Caco-2 (cell line): ENCODE results near the gene PARM1. TPM values are rescaled to one million over a fixed set of nuclear protein-coding genes. Genes with fewer than 3 reads are reported as not detected.

Experiments
- BruUV-seq: library from RNA; stranded (reverse); fragments of 400-500 nt; replicated peaks from 2 replicates; lab custom pipeline; 2021; lab: Mats Ljungman, UMichigan
- CTCF ChIA-PET: fragments of 300-600 bp; sonication (Branson Sonifier 250); formaldehyde crosslinking; loops from one replicate; lab custom pipeline; 2022; ENCODE audit warnings: antibody characterized with exemption; lab: Charles Lee
- POLR2A ChIA-PET: fragments of 300-600 bp; sonication (Branson Sonifier 250); formaldehyde crosslinking; loops from one replicate; lab custom pipeline; 2022; ENCODE audit warnings: antibody characterized with exemption; lab: Charles Lee
- DNase-seq, 2 experiments: peaks; one replicate each; pipeline versions ENCODE4 v3.0.0 to v3.0.0-alpha.2; 2020 to 2022
- H3K27me3 ChIP-seq: replicated peaks from 2 replicates; pipeline ENCODE4 v1.6.0; 2011; ENCODE audit warnings: low read length; ENCODE audit not compliant: control insufficient read depth, insufficient read depth
- H3K36me3 ChIP-seq: 2 replicates; pipeline ENCODE4 v1.5.1; 2011; ENCODE audit warnings: low read length; ENCODE audit not compliant: control insufficient read depth, insufficient read depth
- H3K4me1 ChIP-seq: fragments of 250-450 bp; sonication (Bioruptor Pico); 2 replicates; pipeline ENCODE4 v1.5.1; 2020; ENCODE audit warnings: mild to moderate bottlenecking
- H3K4me3 ChIP-seq: 2 replicates; pipeline ENCODE4 v1.5.1; 2011; ENCODE audit warnings: low read depth, mild to moderate bottlenecking, control low read depth, low read length
- H3K9me3 ChIP-seq: fragments of 250-450 bp; sonication (Bioruptor Pico); 2 replicates; pipeline ENCODE4 v1.5.1; 2020; ENCODE audit warnings: mild to moderate bottlenecking, moderate library complexity
- H3K27ac Mint-ChIP-seq: one replicate; pipeline ENCODE4 v1.8.0; 2022; ENCODE audit warnings: mixed read lengths; ENCODE audit not compliant: unreplicated experiment
- H3K27me3 Mint-ChIP-seq: one replicate; pipeline ENCODE4 v1.8.0; 2022; ENCODE audit warnings: mixed read lengths; ENCODE audit not compliant: insufficient read depth, unreplicated experiment
- H3K36me3 Mint-ChIP-seq: one replicate; pipeline ENCODE4 v1.8.0; 2022; ENCODE audit warnings: mild to moderate bottlenecking, mixed read lengths; ENCODE audit not compliant: insufficient read depth, unreplicated experiment
- H3K4me1 Mint-ChIP-seq: one replicate; pipeline ENCODE4 v1.8.0; 2022; ENCODE audit warnings: low read depth, mixed read lengths; ENCODE audit not compliant: unreplicated experiment
- H3K4me3 Mint-ChIP-seq: one replicate; pipeline ENCODE4 v1.8.0; 2022; ENCODE audit warnings: mild to moderate bottlenecking, moderate library complexity, mixed read lengths; ENCODE audit not compliant: unreplicated experiment
- H3K9me3 Mint-ChIP-seq: one replicate; pipeline ENCODE4 v1.8.0; 2022; ENCODE audit warnings: mixed read lengths; ENCODE audit not compliant: unreplicated experiment
- CTCF ChIP-seq, 2 experiments: fragments of 200-600 bp in 1 of 2; IDR thresholded peaks; 1 replicate in 1 of 2; 2 replicates in 1 of 2; pipeline versions ENCODE4 v1.5.1 to v1.8.0; 2011 to 2022; ENCODE audit warnings: antibody characterized with exemption in 1 of 2, control low read depth in 1 of 2, inconsistent platforms in 1 of 2, low read depth in 1 of 2, low read length in 1 of 2, mild to moderate bottlenecking in 1 of 2, moderate library complexity in 1 of 2; ENCODE audit not compliant: insufficient read depth in 1 of 2, severe bottlenecking in 1 of 2, unreplicated experiment in 1 of 2
- intact Hi-C: fragments of 100-400 bp; cut with micrococcal nuclease; formaldehyde crosslinking; loops from one replicate; pipeline ENCODE4 v1.10.0; 2022; ENCODE audit not compliant: unreplicated experiment
- total RNA-seq: library from RNA; stranded (reverse); gene quantifications from 2 replicates; pipeline ENCODE4 v1.2.3, GENCODE V29; 2022

Gene PARM1
- total RNA-seq, 1 experiment from 2014 or later = 1.7 TPM

- no peaks in the 10 kb centered on the region for H3K36me3 Mint-ChIP-seq
Observed at GRCh38 chr4:75053352-75053751, 120.4 kb downstream of the PARM1 start.

GRCh38 chr4:75054078-75054477 lies 121.2 kb downstream of the PARM1 start:
- ChIA-PET POLR2A (no interaction called here), CTCF (no interaction called here)
- no peak for TF ChIP-seq CTCF (IDR thresholded peaks at IDR 0.05; ENCODE audit: insufficient read depth in 1 of 2, low read depth in 1 of 2, low read length in 1 of 2, severe bottlenecking in 1 of 2, unreplicated experiment in 1 of 2)
- no peaks in the 10 kb centered on the region for H3K4me1 ChIP-seq
- Mint-ChIP-seq H3K27ac (no peak overlapping the region), H3K36me3 (no peaks in the 10 kb centered on the region), H3K4me3 (no peak overlapping the region), H3K9me3 (no peaks in the 10 kb centered on the region), H3K4me1 (no peaks in the 10 kb centered on the region), H3K27me3 (peaks cover 5% of the 10 kb centered on the region)
- H3K27me3 ChIP-seq = no peaks in the 10 kb centered on the region
- no peak for DNase-seq
- no peaks in the 10 kb centered on the region for H3K36me3 ChIP-seq
- no peaks in the 10 kb centered on the region for H3K9me3 ChIP-seq
- no peak overlapping the region for H3K4me3 ChIP-seq
- no TSS peak for BruUV-seq
- intact Hi-C loops = no loop called here

More at GRCh38 chr4:75053352-75053751, 120.4 kb downstream of the PARM1 start:
- DNase-seq = no peak
- H3K4me3 ChIP-seq = no peak overlapping the region
- CTCF ChIA-PET = no interaction called here
- no peak overlapping the region for H3K27ac Mint-ChIP-seq
- H3K27me3 Mint-ChIP-seq = peaks cover 5% of the 10 kb centered on the region
- no peaks in the 10 kb centered on the region for H3K4me1 Mint-ChIP-seq
- intact Hi-C loops = no loop called here
- no peak overlapping the region for H3K4me3 Mint-ChIP-seq
- no TSS peak for BruUV-seq
- H3K9me3 ChIP-seq = no peaks in the 10 kb centered on the region
- POLR2A ChIA-PET = no interaction called here
- no peaks in the 10 kb centered on the region for H3K27me3 ChIP-seq
- H3K36me3 ChIP-seq = no peaks in the 10 kb centered on the region
- TF ChIP-seq CTCF (IDR thresholded peaks at IDR 0.05; ENCODE audit: insufficient read depth in 1 of 2, low read depth in 1 of 2, low read length in 1 of 2, severe bottlenecking in 1 of 2, unreplicated experiment in 1 of 2) = no peak
- H3K9me3 Mint-ChIP-seq = no peaks in the 10 kb centered on the region
- H3K4me1 ChIP-seq = no peaks in the 10 kb centered on the region

- no peak for TF ChIP-seq CTCF (IDR thresholded peaks at IDR 0.05; ENCODE audit: insufficient read depth in 1 of 2, low read depth in 1 of 2, low read length in 1 of 2, severe bottlenecking in 1 of 2, unreplicated experiment in 1 of 2)
- no peaks in the 10 kb centered on the region for H3K4me1 ChIP-seq
- no peaks in the 10 kb centered on the region for H3K27me3 ChIP-seq
- Mint-ChIP-seq H3K36me3 (no peaks in the 10 kb centered on the region), H3K27ac (no peak overlapping the region), H3K27me3 (peaks cover 5% of the 10 kb centered on the region), H3K9me3 (no peaks in the 10 kb centered on the region), H3K4me1 (no peaks in the 10 kb centered on the region), H3K4me3 (no peak overlapping the region)
- H3K36me3 ChIP-seq = no peaks in the 10 kb centered on the region
- DNase-seq = no peak
- no peak overlapping the region for H3K4me3 ChIP-seq
- intact Hi-C loops = loop anchor here (2.0 kb wide), 1 partner anchor 123 kb away; the partner anchor contains the start of gene PARM1
- ChIA-PET POLR2A (no interaction called here), CTCF (no interaction called here)
- no TSS peak for BruUV-seq
- H3K9me3 ChIP-seq = no peaks in the 10 kb centered on the region
Observed at GRCh38 chr4:75056277-75056676, 123.4 kb downstream of the PARM1 start.
